Measurements from ENCODE around the gene SUPT3H.

SUPT3H gene

GRCh38 chr6:45366534-45366933, 11.2 kb downstream of the SUPT3H start:
- no peak for DNase-seq (ENCODE audit: extremely low spot score)
- POLR2A ChIA-PET = interaction anchor here (0.6 kb wide), 1 partner anchor 41 kb away, joined by 4 read pairs; no protein-coding TSS in a partner anchor
- CTCF ChIA-PET = interaction anchor here (0.7 to 1.3 kb wide), 7 partner anchors 9 to 51 kb away, joined by 3 to 4 read pairs (median 3); partner anchors contain the start of gene SUPT3H
- TF ChIP-seq CTCF (IDR thresholded peaks at IDR 0.05; ENCODE audit: control extremely low read depth, extremely low read depth, low read depth, missing control alignments) = no peak

DNA sequence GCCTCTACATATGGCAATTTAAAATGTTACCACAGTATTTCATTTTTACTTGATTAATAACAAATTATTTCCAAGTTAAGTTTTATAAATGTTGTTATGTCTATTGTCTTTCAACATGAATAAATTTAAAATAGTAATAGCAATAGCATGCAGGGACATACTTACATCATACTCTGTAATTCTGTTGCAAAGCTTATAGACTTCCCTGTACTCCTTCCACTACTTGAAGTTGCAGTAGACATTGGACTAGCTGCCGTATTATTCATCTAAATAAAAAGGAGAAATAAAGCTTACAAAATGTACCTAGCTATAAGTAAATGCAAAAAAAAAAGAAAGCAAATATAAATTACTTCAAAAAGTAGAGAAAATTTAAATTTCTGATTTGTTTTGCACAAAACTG, 12.7 kb downstream of the SUPT3H start:
- ChIA-PET POLR2A (no interaction called here), CTCF (interaction anchor here (1.1 kb wide), 1 partner anchor 11 kb away, joined by 3 read pairs; no protein-coding TSS in a partner anchor)
- DNase-seq (ENCODE audit: extremely low spot score) = no peak
- TF ChIP-seq CTCF (IDR thresholded peaks at IDR 0.05; ENCODE audit: control extremely low read depth, extremely low read depth, low read depth, missing control alignments) = no peak

DNA sequence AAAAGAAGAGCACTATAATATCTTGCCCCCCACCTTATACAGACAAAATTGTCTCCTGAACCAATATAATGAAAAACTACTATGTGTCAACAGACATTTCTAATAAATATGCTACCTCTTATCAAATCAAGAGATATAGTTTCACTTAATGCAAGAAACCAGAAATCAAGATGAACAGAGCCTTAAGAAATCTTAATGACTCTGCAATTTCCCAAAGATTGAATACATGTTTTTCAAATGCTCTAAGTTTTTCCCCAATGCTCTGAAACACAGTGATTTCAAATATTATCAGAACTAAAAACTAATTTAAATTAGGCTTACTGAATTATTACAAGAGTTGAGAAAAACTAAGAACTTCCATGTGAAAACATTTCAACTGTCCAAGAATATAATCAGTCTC, 13.3 kb downstream of the SUPT3H start:
- CTCF ChIA-PET = no interaction called here
- POLR2A ChIA-PET = no interaction called here

DNA sequence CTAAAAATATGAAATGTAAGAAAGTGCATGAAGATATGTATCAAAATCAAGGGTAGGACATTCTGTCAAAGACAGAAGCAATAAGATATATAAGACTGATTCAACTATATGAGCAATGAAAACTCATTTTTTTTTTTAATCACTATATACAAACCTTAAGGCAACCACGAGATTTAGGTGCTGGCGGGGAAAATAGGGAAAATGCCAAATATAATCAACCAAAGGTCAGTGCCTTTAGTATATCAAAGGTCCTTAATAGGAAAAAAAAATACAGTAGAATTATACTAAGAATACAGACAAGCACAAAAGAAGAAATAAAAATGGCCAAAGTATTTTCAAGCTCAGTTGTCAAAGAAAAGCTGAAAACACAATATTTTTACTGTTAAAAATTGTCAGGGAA, 24.1 kb downstream of the SUPT3H start:
- DNase-seq (ENCODE audit: extremely low spot score) = no peak
- CTCF ChIA-PET = no interaction called here
- no peak for TF ChIP-seq CTCF (IDR thresholded peaks at IDR 0.05; ENCODE audit: control extremely low read depth, extremely low read depth, low read depth, missing control alignments)
- POLR2A ChIA-PET = no interaction called here

More for the DNA sequence above, 13.3 kb downstream of the SUPT3H start:
- no peak for TF ChIP-seq CTCF (IDR thresholded peaks at IDR 0.05; ENCODE audit: control extremely low read depth, extremely low read depth, low read depth, missing control alignments)
- DNase-seq (ENCODE audit: extremely low spot score) = no peak

DNA sequence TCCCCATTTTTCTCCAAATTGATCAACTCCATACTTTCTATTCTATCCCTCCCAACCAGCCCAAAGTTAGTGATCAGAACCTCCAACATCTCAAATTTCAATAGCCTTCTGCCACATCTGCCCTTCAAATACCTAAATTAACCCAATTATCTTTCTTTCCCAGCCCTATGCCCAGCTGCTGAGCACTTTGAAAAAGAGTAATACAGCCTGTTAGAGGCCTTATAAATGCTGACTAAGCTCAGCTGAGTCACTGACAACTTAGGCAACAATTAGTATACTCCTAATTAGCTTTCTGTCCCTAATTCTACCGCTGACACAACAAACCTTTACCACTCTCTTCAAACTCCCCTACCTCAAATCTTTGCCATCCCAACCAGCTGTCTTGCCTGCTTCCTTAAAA, 26.1 kb downstream of the SUPT3H start:
- ChIA-PET POLR2A (no interaction called here), CTCF (no interaction called here)
- DNase-seq (ENCODE audit: extremely low spot score) = no peak
- no peak for TF ChIP-seq CTCF (IDR thresholded peaks at IDR 0.05; ENCODE audit: control extremely low read depth, extremely low read depth, low read depth, missing control alignments)

DNA sequence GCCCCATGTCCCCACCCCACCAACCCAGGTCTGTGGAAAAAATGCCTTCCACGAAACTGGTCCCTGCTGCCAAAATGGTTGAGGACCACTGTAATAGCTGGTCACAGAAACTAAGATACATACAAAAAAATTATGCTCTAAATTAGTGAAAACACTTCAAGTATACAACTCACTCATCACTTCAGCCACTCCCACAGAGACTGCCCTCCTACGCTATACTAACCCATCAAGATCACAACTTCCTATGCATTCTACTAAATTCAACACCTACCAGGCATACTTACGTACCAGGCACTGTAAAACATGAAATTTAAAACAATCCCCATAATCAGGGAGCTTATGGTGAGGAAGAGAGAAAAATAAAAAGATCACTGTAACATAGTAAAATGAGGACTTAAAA, 26.7 kb downstream of the SUPT3H start:
- ChIA-PET CTCF (interaction anchor here (1.3 kb wide), 1 partner anchor 12 kb away, joined by 3 read pairs; no protein-coding TSS in a partner anchor), POLR2A (no interaction called here)
- TF ChIP-seq CTCF (IDR thresholded peaks at IDR 0.05; ENCODE audit: control extremely low read depth, extremely low read depth, low read depth, missing control alignments) = no peak
- no peak for DNase-seq (ENCODE audit: extremely low spot score)
